Ramos (cell line): ENCODE measurements around the gene SCN3B.
"Not testable (repeated sequence)": the region's sequence is repeated elsewhere in the genome, so short reads cannot be mapped to it uniquely, and the experiment has no call there.

Source experiments
- in situ Hi-C: fragments of 300-500 bp; cut with MboI; formaldehyde crosslinking; loops from one replicate; pipeline ENCODE4 v1.14.3; 2022; ENCODE audit warnings: low sequenced_read_pairs; ENCODE audit not compliant: unreplicated experiment

The SCN3B gene

GRCh38 chr11:123659965-123660364, 5.5 kb upstream of the SCN3B start:
- in situ Hi-C loops, result not testable (repeated sequence)

- in situ Hi-C loops, result no loop called here
Observed at GRCh38 chr11:123659311-123659710, 4.9 kb upstream of the SCN3B start.

- in situ Hi-C loops, result no loop called here
Observed at GRCh38 chr11:123653827-123654565, 428 bp downstream of the SCN3B start.

GRCh38 chr11:123653483-123653826, 969 bp downstream of the SCN3B start:
- in situ Hi-C loops, result no loop called here

- in situ Hi-C loops, result no loop called here
Observed at GRCh38 chr11:123652599-123652998, 1.8 kb downstream of the SCN3B start.

- in situ Hi-C loops, result no loop called here
Observed at GRCh38 chr11:123650901-123651300, 3.5 kb downstream of the SCN3B start.

- in situ Hi-C loops, result no loop called here
Observed at GRCh38 chr11:123645286-123645975, 9.0 kb downstream of the SCN3B start.

GRCh38 chr11:123642435-123642834, 12.0 kb downstream of the SCN3B start:
- in situ Hi-C loops, result no loop called here

- in situ Hi-C loops, result no loop called here
Observed at GRCh38 chr11:123641495-123641840, 13.0 kb downstream of the SCN3B start.

- in situ Hi-C loops, result no loop called here
Observed at GRCh38 chr11:123640677-123641494, 13.5 kb downstream of the SCN3B start.

- in situ Hi-C loops, result no loop called here
Observed at GRCh38 chr11:123640029-123640428, 14.4 kb downstream of the SCN3B start.

GRCh38 chr11:123630126-123630608, 24.3 kb downstream of the SCN3B start:
- in situ Hi-C loops, result no loop called here

- in situ Hi-C loops, result no loop called here
Observed at GRCh38 chr11:123628936-123629683, 25.3 kb downstream of the SCN3B start.

- in situ Hi-C loops, result no loop called here
Observed at GRCh38 chr11:123624974-123625373, 29.4 kb downstream of the SCN3B start.

GRCh38 chr11:123622576-123622975, 31.8 kb downstream of the SCN3B start:
- in situ Hi-C loops, result no loop called here

- in situ Hi-C loops, result no loop called here
Observed at GRCh38 chr11:123616505-123617198, 37.8 kb downstream of the SCN3B start.

GRCh38 chr11:123611698-123612097, 42.7 kb downstream of the SCN3B start:
- in situ Hi-C loops, result no loop called here

GRCh38 chr11:123608945-123609344, 45.5 kb downstream of the SCN3B start:
- in situ Hi-C loops, result no loop called here

GRCh38 chr11:123608371-123608770, 46.1 kb downstream of the SCN3B start:
- in situ Hi-C loops, result no loop called here

GRCh38 chr11:123607781-123608180, 46.6 kb downstream of the SCN3B start:
- in situ Hi-C loops, result no loop called here
